ENCODE measurements around the gene NAV2.

DNA sequence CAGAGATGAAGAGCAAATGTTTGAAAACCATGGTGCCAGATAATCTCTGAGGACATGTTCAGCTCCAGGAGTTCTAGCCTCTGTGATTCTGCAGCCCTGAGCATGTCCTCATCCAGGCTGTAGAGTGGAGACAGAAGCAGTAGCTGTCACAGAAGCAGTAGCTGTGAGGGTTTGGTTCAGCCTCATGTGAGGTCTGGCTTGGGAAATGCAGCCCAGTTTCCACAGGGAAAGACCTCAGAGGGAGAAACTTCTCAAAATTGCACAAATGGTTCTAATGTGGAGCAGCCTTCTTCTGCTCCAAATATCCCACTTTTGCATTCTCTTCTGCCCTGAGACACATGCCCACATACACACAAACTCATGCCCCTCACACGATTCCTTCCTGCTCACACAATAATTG, 399.2 kb downstream of the NAV2 start:
- TF ChIP-seq, protein P1, sequence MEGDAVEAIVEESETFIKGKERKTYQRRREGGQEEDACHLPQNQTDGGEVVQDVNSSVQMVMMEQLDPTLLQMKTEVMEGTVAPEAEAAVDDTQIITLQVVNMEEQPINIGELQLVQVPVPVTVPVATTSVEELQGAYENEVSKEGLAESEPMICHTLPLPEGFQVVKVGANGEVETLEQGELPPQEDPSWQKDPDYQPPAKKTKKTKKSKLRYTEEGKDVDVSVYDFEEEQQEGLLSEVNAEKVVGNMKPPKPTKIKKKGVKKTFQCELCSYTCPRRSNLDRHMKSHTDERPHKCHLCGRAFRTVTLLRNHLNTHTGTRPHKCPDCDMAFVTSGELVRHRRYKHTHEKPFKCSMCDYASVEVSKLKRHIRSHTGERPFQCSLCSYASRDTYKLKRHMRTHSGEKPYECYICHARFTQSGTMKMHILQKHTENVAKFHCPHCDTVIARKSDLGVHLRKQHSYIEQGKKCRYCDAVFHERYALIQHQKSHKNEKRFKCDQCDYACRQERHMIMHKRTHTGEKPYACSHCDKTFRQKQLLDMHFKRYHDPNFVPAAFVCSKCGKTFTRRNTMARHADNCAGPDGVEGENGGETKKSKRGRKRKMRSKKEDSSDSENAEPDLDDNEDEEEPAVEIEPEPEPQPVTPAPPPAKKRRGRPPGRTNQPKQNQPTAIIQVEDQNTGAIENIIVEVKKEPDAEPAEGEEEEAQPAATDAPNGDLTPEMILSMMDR (IDR thresholded peaks at IDR 0.05): no peak
- TF ChIP-seq POLR2AphosphoS5 (IDR thresholded peaks at IDR 0.05) (no peak), POLR2A (IDR thresholded peaks at IDR 0.05) (no peak), EP300 (IDR thresholded peaks at IDR 0.05) (no peak)
